OCI-LY3 (cell line): ENCODE measurements around the gene ADAMTS2.

Experiments
- EZH2phosphoT487 ChIP-seq: fragments of 200-600 bp; shearing (Covaris generic); IDR thresholded peaks from 2 replicates; pipeline ENCODE4 v1.6.1; 2018; ENCODE audit warnings: antibody characterized with exemption, mixed run types, low read depth
- TF ChIP-seq, protein P1 (sequence below): fragments of 200-600, 300-600 bp; sonication (generic); IDR thresholded peaks from 2 replicates; pipeline ENCODE4 v1.5.1; 2014; ENCODE audit warnings: antibody characterized with exemption, low read length, low read depth

DNA sequence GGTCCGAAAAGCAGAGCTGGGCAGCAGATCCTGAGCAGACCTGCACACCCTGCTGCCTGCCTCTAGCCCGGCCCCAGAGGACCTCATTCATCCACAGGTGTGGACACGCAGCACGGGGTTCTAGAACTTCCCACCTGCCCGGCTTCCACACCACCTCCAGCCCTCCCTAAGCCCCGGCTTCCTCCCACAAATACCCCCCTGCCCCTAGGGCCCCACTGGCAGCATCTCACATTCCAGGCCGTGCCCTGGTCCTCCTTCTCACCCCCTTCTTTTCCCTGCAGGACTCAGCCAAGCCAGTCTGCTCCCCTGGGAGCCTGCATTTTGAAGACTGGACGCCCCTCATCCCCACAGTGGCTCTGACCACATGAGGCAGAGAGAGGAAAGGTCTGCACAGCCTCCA, 138.9 kb downstream of the ADAMTS2 start:
- TF ChIP-seq, protein P1, sequence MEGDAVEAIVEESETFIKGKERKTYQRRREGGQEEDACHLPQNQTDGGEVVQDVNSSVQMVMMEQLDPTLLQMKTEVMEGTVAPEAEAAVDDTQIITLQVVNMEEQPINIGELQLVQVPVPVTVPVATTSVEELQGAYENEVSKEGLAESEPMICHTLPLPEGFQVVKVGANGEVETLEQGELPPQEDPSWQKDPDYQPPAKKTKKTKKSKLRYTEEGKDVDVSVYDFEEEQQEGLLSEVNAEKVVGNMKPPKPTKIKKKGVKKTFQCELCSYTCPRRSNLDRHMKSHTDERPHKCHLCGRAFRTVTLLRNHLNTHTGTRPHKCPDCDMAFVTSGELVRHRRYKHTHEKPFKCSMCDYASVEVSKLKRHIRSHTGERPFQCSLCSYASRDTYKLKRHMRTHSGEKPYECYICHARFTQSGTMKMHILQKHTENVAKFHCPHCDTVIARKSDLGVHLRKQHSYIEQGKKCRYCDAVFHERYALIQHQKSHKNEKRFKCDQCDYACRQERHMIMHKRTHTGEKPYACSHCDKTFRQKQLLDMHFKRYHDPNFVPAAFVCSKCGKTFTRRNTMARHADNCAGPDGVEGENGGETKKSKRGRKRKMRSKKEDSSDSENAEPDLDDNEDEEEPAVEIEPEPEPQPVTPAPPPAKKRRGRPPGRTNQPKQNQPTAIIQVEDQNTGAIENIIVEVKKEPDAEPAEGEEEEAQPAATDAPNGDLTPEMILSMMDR, result no peak
- TF ChIP-seq EZH2phosphoT487, result no peak
